GM12891 (cell line): ENCODE results near the gene FAM200C.
A peak's percentile ranks its signal among the peaks of the same experiment; 100 is the strongest.

Source experiments
- DNase-seq: peaks from one replicate; pipeline ENCODE4 v3.0.0; 2011; ENCODE audit warnings: low spot score; ENCODE audit not compliant: insufficient read length
- FAIRE-seq: peaks from 2 replicates; lab custom pipeline; 2011; peaks lifted over from hg19 to GRCh38; lab: Jason Lieb, UNC
- PAX5 ChIP-seq: IDR thresholded peaks from 2 replicates; pipeline ENCODE4 v1.6.1; 2011; ENCODE audit warnings: low read length, moderate library complexity, mild to moderate bottlenecking; ENCODE audit not compliant: insufficient read depth, severe bottlenecking
- POLR2A ChIP-seq: IDR thresholded peaks from 2 replicates; pipeline ENCODE4 v1.6.1; 2011; ENCODE audit warnings: low read depth, low read length, control low read depth
- POLR2AphosphoS5 ChIP-seq: IDR thresholded peaks from 2 replicates; pipeline ENCODE4 v1.6.1; 2011; ENCODE audit warnings: low read depth, low read length, control low read depth
- POU2F2 ChIP-seq: IDR thresholded peaks from 2 replicates; pipeline ENCODE4 v1.6.1; 2011; ENCODE audit warnings: low read depth, mild to moderate bottlenecking, control low read depth, low read length, moderate library complexity
- SPI1 ChIP-seq: IDR thresholded peaks from 2 replicates; pipeline ENCODE4 v1.6.1; 2011; ENCODE audit warnings: low read depth, low read length, control low read depth
- TAF1 ChIP-seq: IDR thresholded peaks from 2 replicates; pipeline ENCODE4 v1.6.1; 2011; ENCODE audit warnings: low read depth, low read length, control low read depth

The FAM200C gene

DNA sequence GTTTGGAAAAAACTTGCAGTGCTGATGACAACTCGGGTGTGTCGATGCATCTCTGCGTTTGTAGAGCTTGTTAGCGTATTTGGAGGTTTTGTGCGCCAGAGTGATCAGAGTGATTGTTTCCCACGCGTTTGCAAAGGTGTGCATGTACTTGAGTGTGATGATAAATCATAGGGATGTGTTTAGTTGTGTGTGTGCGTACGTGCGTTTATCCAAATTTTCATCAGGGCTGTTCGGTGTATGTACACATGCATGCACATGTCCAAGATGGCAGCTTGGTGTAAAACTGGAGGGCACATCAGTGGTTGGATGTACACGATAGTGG lies 29.2 kb downstream of the FAM200C start:
- DNase-seq (no peak), FAIRE-seq (peak; percentile 41)
- TF ChIP-seq POLR2AphosphoS5 (no peak), POU2F2 (no peak), PAX5 (no peak), POLR2A (no peak), TAF1 (no peak), SPI1 (no peak)

DNA sequence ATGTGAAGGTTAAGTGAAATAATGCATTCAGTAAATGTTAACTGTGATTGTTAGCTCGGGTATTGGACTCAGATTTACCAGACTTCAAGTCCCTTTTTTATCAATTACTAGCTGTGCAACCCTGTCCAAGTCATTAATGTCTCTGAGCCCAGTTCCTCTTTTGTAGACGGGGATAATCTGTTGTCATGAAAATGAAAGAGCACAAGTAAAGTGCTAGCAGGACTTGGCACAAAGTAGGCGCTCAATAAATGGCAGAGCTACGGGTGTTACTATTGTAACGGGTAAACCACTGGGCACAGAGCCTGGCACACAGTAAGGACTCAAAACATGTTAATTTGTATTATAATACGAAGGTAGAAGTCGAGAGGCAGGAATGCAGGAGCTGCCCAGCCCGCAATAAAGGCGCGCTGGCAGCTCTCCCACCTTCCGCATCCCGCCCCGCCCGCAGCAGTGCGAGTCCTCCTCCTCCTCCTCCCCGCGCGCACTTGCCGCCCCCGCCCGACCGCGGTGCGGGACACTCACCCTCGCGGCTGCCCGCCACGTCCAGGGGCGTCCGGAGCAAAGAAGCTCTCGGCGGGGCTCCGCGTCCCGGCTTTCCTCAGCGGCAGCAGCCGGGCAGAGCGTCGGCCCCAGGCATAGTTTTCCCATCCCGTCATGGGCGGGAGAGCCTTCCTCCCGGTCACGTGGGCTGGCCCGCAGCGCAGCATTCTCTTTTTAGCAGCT lies 29.7 kb downstream of the FAM200C start, which contains the start of gene C1QTNF2:
TSS of gene C1QTNF2 (minus strand) at position 637 of the 723 bp plus-strand sequence. CDS start 15,615 bp downstream, outside the sequence.
- DNase-seq, result no peak
- TF ChIP-seq PAX5 (no peak), POLR2A (no peak), SPI1 (peak; percentile 77), POLR2AphosphoS5 (no peak), TAF1 (no peak), POU2F2 (no peak)
- FAIRE-seq, result peak; percentile 55

DNA sequence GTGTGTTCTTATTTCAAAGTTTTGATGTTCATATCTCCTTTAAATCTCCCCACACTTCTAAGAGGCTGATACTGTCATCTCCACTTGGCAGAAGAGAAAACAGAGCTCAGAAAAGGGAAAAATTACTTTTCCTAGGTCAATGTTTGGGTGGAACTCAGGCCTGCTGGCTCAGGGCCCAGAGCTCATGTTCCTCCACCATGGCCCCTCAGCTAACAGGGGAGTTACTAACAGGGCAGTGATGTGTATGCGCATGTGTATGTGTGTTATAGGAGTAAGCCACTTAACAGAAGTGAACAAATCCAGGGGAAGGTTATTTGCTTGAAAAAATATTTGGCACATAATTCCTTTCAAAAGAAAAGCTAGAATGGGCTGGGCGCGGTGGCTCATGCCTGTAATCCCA lies 32.0 kb downstream of the FAM200C start:
- FAIRE-seq, result no peak
- DNase-seq, result no peak
- TF ChIP-seq SPI1 (no peak), TAF1 (no peak), PAX5 (no peak), POLR2A (no peak), POLR2AphosphoS5 (no peak), POU2F2 (no peak)

DNA sequence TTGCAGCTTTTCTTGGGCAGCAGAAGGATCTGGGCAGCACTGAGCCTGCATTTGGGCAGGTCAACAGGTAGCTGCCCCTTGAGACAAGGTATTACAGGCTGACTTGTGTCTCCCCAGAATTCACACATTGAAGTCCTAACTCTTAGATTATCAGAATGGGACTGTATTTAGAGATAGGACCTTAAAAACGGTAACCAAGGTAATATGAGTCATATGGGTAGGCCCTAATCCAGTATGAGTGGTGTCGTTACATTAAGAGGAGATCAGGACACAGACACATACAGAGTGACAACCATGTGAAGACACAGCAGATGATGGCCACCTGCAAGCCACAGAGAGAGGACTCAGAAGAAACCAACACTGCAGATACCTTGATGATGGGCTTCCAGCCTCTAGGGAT lies 32.6 kb downstream of the FAM200C start:
- no peak for TF ChIP-seq POLR2AphosphoS5
- TF ChIP-seq TAF1, result no peak
- TF ChIP-seq POU2F2, result no peak
- no peak for TF ChIP-seq SPI1
- no peak for TF ChIP-seq PAX5
- FAIRE-seq, result no peak
- no peak for DNase-seq

DNA sequence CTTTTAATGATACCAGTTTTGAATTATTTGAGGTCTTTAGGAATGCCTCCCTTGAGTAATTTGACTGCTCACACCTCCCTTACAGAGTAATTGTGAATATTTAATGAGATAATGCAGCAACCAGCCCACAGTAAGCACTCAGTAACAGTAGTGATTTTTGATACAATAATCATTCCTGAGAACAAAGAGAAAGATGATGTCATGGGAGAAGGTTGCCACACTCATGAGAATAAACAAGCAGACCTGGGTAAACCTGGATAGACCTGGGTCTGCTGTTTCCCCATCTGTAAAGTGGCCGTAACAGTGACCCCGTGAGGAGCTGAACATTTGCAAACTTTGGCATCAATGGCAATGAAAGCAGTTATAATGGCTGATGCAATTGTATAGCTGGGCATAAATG lies 33.6 kb downstream of the FAM200C start:
- FAIRE-seq, result no peak
- TF ChIP-seq SPI1 (no peak), POU2F2 (no peak), POLR2AphosphoS5 (no peak), PAX5 (no peak), TAF1 (no peak), POLR2A (no peak)
- no peak for DNase-seq

DNA sequence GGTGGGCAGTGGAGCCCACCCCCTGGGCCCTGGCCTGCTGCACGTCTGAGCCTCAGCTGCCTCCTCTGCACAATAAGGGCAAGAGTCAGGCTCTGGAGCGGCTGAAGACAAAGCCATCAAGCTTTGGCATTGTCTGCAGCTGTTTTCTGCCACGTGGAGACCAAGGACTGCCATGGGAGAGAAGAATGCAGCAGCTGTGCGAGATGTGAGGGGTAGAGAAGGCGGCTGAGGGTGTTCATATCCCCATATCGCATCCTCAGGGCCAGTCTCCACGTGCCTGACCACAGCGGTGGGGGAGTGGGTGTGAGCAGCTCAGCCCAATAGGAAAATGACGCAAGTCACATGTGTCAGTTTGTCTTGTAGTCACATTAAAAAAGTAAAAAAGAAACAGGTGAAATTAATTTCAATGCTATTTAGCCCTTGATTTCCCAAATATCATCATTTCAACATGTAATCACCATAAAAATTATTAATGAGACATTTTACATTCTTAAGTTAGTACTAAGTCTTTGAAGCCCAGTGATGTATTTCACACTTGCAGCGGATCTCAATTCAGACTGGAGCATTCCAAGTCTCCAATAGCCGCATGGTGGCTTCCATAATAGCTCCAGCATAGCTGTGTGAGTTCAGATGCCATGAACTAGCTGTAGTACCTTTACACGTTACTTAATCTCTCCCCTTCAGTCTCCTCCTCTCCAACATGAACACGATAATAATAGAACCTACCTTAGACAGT lies 36.0 kb downstream of the FAM200C start:
- DNase-seq (no peak), FAIRE-seq (no peak)

DNA sequence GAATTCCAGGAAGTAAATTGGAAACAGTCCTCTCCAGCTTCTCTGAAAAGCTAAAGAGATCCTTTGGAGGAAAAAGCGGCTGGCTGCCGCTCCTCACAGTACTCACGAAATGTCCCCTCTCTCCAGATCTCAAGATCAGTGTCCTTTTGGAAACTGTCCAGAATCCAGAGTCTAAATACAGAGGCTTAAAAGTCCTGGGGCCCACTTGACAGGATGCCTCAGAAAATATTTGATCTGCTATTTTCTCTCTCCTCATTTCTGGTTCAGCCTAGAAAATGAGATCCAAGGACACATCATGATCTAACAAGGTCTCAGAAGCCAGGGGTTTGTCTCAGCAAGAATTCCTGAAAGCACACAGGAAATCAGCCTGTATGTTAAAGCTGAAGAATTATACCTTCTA lies 36.6 kb downstream of the FAM200C start:
- no peak for DNase-seq
- no peak for FAIRE-seq
- TF ChIP-seq PAX5 (no peak), TAF1 (no peak), POLR2A (no peak), SPI1 (no peak), POU2F2 (no peak), POLR2AphosphoS5 (no peak)

More for the DNA sequence above, 36.0 kb downstream of the FAM200C start:
- TF ChIP-seq SPI1 (no peak), POLR2A (no peak), POLR2AphosphoS5 (no peak), TAF1 (no peak), POU2F2 (no peak), PAX5 (no peak)

DNA sequence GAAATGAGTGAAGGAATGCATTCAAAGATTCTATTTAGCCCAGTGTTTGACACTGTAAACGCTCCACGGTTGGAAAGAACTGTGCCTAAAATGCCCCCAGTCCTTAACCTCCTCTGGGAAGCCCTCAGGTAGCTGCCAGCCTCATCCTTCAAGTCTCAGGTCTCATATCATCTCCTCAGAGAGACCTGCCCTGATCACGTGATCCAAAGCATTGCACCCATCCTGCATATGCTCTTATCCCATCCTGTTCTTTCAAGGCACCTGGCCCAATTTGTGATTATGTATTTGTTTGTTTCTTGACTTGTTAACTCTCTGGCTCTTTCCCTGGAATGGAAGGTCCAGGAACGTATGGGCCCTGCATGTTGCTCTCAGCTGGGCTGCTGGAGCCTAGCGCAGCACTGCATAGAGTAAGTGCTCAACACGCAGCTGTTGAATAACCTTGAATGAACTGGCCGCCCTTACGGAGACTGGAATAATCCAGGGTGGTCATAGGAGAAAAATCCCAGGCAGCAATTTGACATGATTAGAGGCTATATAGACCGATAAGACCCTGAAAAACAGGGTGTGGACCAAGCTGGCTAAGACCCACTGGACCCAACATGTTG lies 38.1 kb downstream of the FAM200C start:
- DNase-seq, result no peak
- no peak for FAIRE-seq
- no peak for TF ChIP-seq POU2F2

DNA sequence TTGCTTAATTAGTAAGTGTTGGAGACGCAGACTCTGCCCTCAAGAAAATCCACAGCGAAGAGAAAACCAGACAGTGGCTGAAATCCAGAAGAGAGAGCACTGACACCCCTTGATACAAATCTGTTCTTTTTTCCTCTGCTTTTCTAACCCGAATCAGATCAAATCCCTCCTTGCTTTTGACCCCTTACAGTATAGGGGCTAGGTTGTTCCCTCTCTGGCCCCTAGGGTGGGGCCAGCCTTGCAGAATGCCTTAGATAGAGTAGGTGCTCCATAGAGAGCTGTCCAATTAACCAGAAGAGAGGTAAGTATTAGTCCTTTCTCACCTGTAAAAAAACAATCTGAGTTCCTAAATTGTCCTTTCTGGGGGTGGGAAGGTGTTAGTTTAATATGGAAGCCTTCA lies 39.5 kb downstream of the FAM200C start:
- TF ChIP-seq POU2F2, result no peak
- no peak for TF ChIP-seq SPI1
- no peak for TF ChIP-seq PAX5
- TF ChIP-seq TAF1, result no peak
- TF ChIP-seq POLR2A, result no peak
- FAIRE-seq (no peak), DNase-seq (no peak)

DNA sequence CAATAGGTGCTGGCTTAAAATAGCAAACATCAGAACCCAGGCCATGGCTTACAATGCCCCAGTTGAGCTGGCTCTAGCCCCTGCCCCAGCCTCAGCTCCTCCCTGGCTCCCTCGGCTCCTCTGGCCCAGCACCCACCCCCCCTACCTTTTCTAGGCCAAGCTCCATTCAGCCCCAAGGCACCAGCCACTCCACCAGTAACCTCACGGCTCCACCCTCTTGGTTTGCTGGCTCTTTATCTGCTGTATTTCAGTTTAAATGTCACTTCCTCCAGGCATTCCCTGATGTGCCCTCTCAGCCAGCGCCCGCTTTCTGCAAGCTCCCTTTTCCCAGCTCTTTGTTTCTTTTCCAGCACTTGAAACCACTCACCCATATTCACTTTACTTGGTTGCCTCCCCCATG lies 40.0 kb downstream of the FAM200C start:
- no peak for DNase-seq

More for the DNA sequence above, 40.0 kb downstream of the FAM200C start:
- no peak for FAIRE-seq
- TF ChIP-seq POU2F2 (no peak), POLR2AphosphoS5 (no peak), TAF1 (no peak), POLR2A (no peak), SPI1 (no peak), PAX5 (no peak)
